GM23338 (cell line): ENCODE data around the gene PHKG1.

Experiments
- CTCF ChIP-seq, 2 experiments: fragments of 200-600 bp in 1 of 2; sonication (generic) in 1 of 2; conservative IDR thresholded peaks; 2 replicates each; pipeline versions ENCODE4 v1.5.1 to v1.6.1; 2016 to 2017; ENCODE audit warnings: antibody characterized with exemption in 2 of 2, low read depth in 2 of 2, mild to moderate bottlenecking in 2 of 2, moderate library complexity in 1 of 2
- EZH2 ChIP-seq: fragments of 200-600 bp; sonication (generic); IDR thresholded peaks from one replicate; pipeline ENCODE4 v1.8.0; 2017; ENCODE audit warnings: antibody characterized with exemption, mild to moderate bottlenecking, low read depth; ENCODE audit not compliant: unreplicated experiment
- NANOG ChIP-seq: IDR thresholded peaks from 2 replicates; pipeline ENCODE4 v1.6.1; 2016; ENCODE audit warnings: antibody characterized with exemption, borderline replicate concordance
- POLR2AphosphoS5 ChIP-seq: IDR thresholded peaks from 2 replicates; pipeline ENCODE4 v1.6.1; 2016; ENCODE audit warnings: antibody characterized with exemption, low read depth
- REST ChIP-seq: IDR thresholded peaks from one replicate; pipeline ENCODE4 v1.6.1; 2018; ENCODE audit warnings: antibody characterized with exemption; ENCODE audit not compliant: unreplicated experiment

GRCh38 chr7:56046721-56047445 is 45.9 kb downstream of the PHKG1 start:
- TF ChIP-seq CTCF (conservative IDR thresholded peaks at IDR 0.05; ENCODE audit: low read depth in 2 of 2) (no peak), EZH2 (no peak), REST (no peak), NANOG (no peak), POLR2AphosphoS5 (no peak)
